ENCODE measurements around the gene ARHGAP27. TPM values are rescaled to one million over a fixed set of nuclear protein-coding genes. Genes with fewer than 3 reads are reported as not detected.
"Not testable (repeated sequence)": the region's sequence is repeated elsewhere in the genome, so short reads cannot be mapped to it uniquely, and the experiment has no call there.

Gene ARHGAP27
- polyA plus RNA-seq, 4 donors, result 13.2 to 18.2 (median 14.8) TPM

GRCh38 chr17:45368651-45369050, 64.0 kb downstream of the ARHGAP27 start:
- DNase-seq (ENCODE audit: low read depth in 4 of 4, low spot score in 3 of 4), result no peak

- no peak for DNase-seq (ENCODE audit: low read depth in 4 of 4, low spot score in 3 of 4)
Measured at GRCh38 chr17:45367216-45367615, 65.5 kb downstream of the ARHGAP27 start.

- DNase-seq (ENCODE audit: low read depth in 4 of 4, low spot score in 3 of 4), result no peak
Measured at GRCh38 chr17:45366691-45367090, 66.0 kb downstream of the ARHGAP27 start.

- no peak for DNase-seq (ENCODE audit: low read depth in 4 of 4, low spot score in 3 of 4)
Measured at GRCh38 chr17:45366049-45366448, 66.6 kb downstream of the ARHGAP27 start.

GRCh38 chr17:45364531-45365390, 67.9 kb downstream of the ARHGAP27 start:
- DNase-seq (ENCODE audit: low read depth in 4 of 4, low spot score in 3 of 4), result no peak

- no peak for DNase-seq (ENCODE audit: low read depth in 4 of 4, low spot score in 3 of 4)
Measured at GRCh38 chr17:45363498-45363897, 69.2 kb downstream of the ARHGAP27 start.

GRCh38 chr17:45361976-45362375, 70.7 kb downstream of the ARHGAP27 start:
- DNase-seq (ENCODE audit: low read depth in 4 of 4, low spot score in 3 of 4), result no peak

- DNase-seq (ENCODE audit: low read depth in 4 of 4, low spot score in 3 of 4), result no peak
Measured at GRCh38 chr17:45361451-45361850, 71.2 kb downstream of the ARHGAP27 start.

- no peak for DNase-seq (ENCODE audit: low read depth in 4 of 4, low spot score in 3 of 4)
Measured at GRCh38 chr17:45357364-45357997, 75.2 kb downstream of the ARHGAP27 start.

- DNase-seq (ENCODE audit: low read depth in 4 of 4, low spot score in 3 of 4), result no peak
Measured at GRCh38 chr17:45355087-45355486, 77.6 kb downstream of the ARHGAP27 start.

- DNase-seq (ENCODE audit: low read depth in 4 of 4, low spot score in 3 of 4), result no peak
Measured at GRCh38 chr17:45353043-45353442, 79.6 kb downstream of the ARHGAP27 start.

- no peak for DNase-seq (ENCODE audit: low read depth in 4 of 4, low spot score in 3 of 4)
Measured at GRCh38 chr17:45351831-45352230, 80.8 kb downstream of the ARHGAP27 start.

- DNase-seq (ENCODE audit: low read depth in 4 of 4, low spot score in 3 of 4), result no peak
Measured at GRCh38 chr17:45347444-45347843, 85.2 kb downstream of the ARHGAP27 start.

GRCh38 chr17:45346216-45347015, 86.3 kb downstream of the ARHGAP27 start:
- no peak for DNase-seq (ENCODE audit: low read depth in 4 of 4, low spot score in 3 of 4)

- peak in 3 of 4 donors; percentile 19 to 36 (median 32) for DNase-seq (ENCODE audit: low read depth in 4 of 4, low spot score in 3 of 4)
Measured at GRCh38 chr17:45345554-45346215, 87.0 kb downstream of the ARHGAP27 start.

- DNase-seq (ENCODE audit: low read depth in 4 of 4, low spot score in 3 of 4), result no peak
Measured at GRCh38 chr17:45345246-45345553, 87.5 kb downstream of the ARHGAP27 start.

- DNase-seq (ENCODE audit: low read depth in 4 of 4, low spot score in 3 of 4), result not testable (repeated sequence)
Measured at GRCh38 chr17:45343967-45344664, 88.6 kb downstream of the ARHGAP27 start.
